GM10266 (cell line): Measurements from ENCODE around the gene HRH2.

ENCODE experiments used
- DNase-seq: peaks from one replicate; pipeline ENCODE4 v3.0.0; 2012; ENCODE audit errors: extremely low spot score
- CTCF ChIP-seq: IDR thresholded peaks from 2 replicates; pipeline ENCODE4 v1.5.1; 2012; ENCODE audit warnings: mild to moderate bottlenecking, low read depth; ENCODE audit not compliant: control insufficient read depth, insufficient read depth; ENCODE audit errors: missing control alignments

Gene HRH2

GRCh38 chr5:175697846-175698245, 40.0 kb downstream of the HRH2 start:
- no peak for TF ChIP-seq CTCF
- DNase-seq, result no peak

DNA sequence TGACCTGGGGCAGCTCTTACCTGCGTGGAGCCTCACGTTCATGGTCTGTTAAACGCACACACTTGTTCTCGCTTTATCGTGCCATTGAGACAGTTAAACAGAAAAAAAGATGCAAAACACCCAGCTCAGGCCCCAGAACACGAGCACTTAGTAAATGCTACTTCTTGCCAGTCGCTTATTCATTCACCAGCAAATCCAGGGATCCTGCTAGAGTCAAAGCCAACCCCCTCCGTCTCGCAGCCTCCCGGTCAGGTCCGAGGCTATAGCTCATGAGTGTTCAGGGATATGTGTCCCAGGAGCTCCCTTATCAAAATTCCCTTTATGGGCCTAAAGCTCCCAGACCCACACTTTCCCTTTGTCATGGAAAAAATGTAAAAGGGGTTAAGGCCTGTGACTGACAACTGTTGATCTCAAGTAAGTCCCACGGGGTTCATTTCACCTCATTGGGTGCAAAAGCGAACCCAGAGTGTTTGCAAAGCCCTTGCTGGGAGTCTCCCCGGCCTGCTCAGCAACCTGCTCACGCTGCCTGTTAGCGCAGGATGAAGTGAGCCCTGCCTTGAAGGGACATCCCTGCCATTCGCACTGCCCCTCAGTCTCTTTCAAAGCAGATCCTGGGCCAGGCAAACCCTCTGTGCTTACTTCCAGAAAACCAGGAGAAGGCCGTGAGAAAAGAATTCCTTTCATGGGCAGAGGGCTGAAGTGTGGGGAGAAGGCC, 40.7 kb downstream of the HRH2 start:
- DNase-seq, result no peak
- TF ChIP-seq CTCF, result no peak

- DNase-seq, result no peak
- TF ChIP-seq CTCF, result peak; percentile 21
Observed at GRCh38 chr5:175700991-175701390, 43.1 kb downstream of the HRH2 start.

DNA sequence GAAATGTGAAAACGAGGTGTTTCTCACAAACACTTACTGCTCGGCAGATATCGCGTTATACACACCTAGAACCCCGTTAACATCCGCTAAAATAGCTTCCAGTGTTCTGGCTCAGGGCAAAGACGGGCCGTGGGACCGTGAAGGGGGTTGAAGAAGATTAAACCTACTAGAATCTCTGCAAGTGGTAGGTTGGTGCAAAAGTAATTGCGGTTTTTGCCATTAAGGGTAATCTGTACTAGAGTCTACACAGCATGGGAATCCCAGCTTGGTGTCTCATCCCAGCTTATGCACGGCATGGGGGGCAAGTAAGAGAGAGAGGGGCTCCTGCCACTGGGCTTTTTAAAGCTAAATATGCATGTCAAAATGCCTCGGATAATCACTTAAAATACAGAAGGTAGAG, 43.9 kb downstream of the HRH2 start:
- TF ChIP-seq CTCF, result no peak
- no peak for DNase-seq

DNA sequence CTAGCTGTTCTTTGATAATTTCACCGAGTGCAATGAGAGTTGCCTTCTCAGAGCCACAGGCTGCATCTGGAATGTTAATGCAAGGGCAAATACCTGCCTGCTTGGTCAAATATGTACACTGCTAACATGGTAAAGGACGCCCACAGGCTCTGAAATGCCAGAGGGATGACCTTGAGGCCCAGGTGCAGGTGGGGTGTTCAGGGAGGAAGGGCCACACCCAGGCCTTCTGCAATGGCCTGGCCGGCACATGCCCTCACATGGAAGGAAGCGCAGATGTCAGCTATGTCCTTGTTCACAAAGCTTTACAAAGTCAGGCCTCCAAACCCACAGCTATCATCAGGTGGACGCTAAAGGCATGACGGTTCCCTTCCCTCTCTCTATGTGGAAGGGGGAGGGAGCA, 48.6 kb downstream of the HRH2 start:
- no peak for DNase-seq
- no peak for TF ChIP-seq CTCF

DNA sequence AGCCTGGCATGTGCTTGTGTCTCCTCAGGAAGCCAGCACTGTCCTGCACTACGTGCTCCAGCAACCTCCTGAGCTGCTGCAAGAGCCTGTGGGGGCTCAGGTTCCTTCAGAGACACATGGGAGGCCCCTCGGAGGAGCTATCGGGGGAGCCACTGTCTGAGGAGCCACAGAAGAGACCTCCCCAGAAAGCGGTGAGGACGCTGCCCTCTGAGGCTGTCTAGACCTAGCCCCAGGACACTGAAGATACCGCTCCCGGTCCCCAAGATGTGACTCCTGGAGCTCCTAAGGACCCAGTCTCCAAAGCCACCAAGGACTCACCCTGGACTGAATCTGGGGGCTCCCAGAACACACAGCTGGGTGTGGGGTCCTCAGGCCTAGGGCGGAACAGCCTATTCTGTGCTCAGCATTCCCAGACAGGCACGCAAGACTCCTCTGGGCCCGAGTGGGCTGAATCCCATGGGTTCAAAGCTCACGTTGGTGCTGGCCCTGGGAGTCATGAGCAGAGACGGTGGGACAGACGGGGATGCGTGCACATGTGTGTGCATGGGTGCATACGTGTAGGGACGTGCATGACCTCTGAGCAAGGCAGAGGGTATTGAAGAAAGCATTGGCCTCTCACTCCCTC, 50.0 kb downstream of the HRH2 start:
- DNase-seq, result no peak
- no peak for TF ChIP-seq CTCF

- TF ChIP-seq CTCF, result no peak
- no peak for DNase-seq
Observed at GRCh38 chr5:175709276-175709781, 51.5 kb downstream of the HRH2 start.
